A549 (cell line): Measurements from ENCODE around the gene CS. TPM values are rescaled to one million over a fixed set of nuclear protein-coding genes. Genes with fewer than 3 reads are reported as not detected.
"Not testable (repeated sequence)": the region's sequence is repeated elsewhere in the genome, so short reads cannot be mapped to it uniquely, and the experiment has no call there.

ENCODE experiments used
- ATAC-seq, 2 experiments: fragments of 200-7000 bp in 1 of 2; fragments of >200 bp in 1 of 2; cut with Nextera tagmentation in 1 of 2; cut with Tn5 transposase in 1 of 2; 3 replicates each; pipeline versions ENCODE4 v1.8.0 to v1.9.1; 2018 to 2020; ENCODE audit warnings: mild to moderate bottlenecking in 1 of 2, moderate library complexity in 1 of 2
- CTCF ChIA-PET: fragments of 300-600 bp; sonication (Branson Sonifier 250); formaldehyde crosslinking; extraction: SDS; loops from one replicate; lab custom pipeline; 2021; ENCODE audit warnings: antibody characterized with exemption, inconsistent platforms; lab: Yijun Ruan, JAX
- POLR2A ChIA-PET: fragments of 350-600 bp; formaldehyde crosslinking; extraction: SDS; loops from one replicate; lab custom pipeline; 2021; ENCODE audit warnings: antibody characterized with exemption, inconsistent platforms; lab: Yijun Ruan, JAX
- DNase-seq, 2 experiments: peaks; one replicate each; pipeline versions ENCODE4 v3.0.0 to v3.0.0-alpha.2; 2011 to 2016; ENCODE audit warnings: low read depth in 1 of 2, low spot score in 1 of 2
- FAIRE-seq: peaks from 2 replicates; lab custom pipeline; 2011; peaks lifted over from hg19 to GRCh38; lab: Jason Lieb, UNC
- H3K27ac ChIP-seq, 2 experiments: fragments of >200 bp; sonication (Bioruptor Twin); formaldehyde crosslinking; 3 replicates each; pipeline ENCODE4 v1.5.1; 2016 to 2017
- H3K4me1 ChIP-seq: fragments of >200 bp; sonication (Bioruptor Twin); formaldehyde crosslinking; 3 replicates; pipeline ENCODE4 v1.6.1; 2016
- H3K4me2 ChIP-seq: fragments of >200 bp; sonication (Bioruptor Twin); formaldehyde crosslinking; 3 replicates; pipeline ENCODE4 v1.6.1; 2016
- H3K4me3 ChIP-seq: fragments of >200 bp; sonication (Bioruptor Twin); formaldehyde crosslinking; 3 replicates; pipeline ENCODE4 v1.5.1; 2016
- H3K9me3 ChIP-seq: fragments of >200 bp; sonication (Bioruptor Twin); formaldehyde crosslinking; 3 replicates; pipeline ENCODE4 v1.6.1; 2016
- CEBPB ChIP-seq, 2 experiments: fragments of >200 bp in 1 of 2; sonication (Bioruptor Twin) in 1 of 2; formaldehyde crosslinking in 1 of 2; IDR thresholded peaks; 2 replicates each; pipeline ENCODE4 v1.6.1; 2012 to 2016
- CTCF ChIP-seq: fragments of >200 bp; sonication (Bioruptor Twin); formaldehyde crosslinking; IDR thresholded peaks from 3 replicates; pipeline ENCODE4 v1.5.1; 2016
- FOSL2 ChIP-seq, 2 experiments: fragments of 450-650 bp in 1 of 2; fragments of >200 bp in 1 of 2; sonication (Bioruptor Twin) in 1 of 2; formaldehyde crosslinking; IDR thresholded peaks; 2 replicates each; pipeline versions ENCODE4 v1.5.0 to v1.6.1; 2016 to 2020; ENCODE audit warnings: mild to moderate bottlenecking in 1 of 2, moderate library complexity in 1 of 2
- FOXS1 ChIP-seq: fragments of 250-450 bp; sonication (Bioruptor Pico); IDR thresholded peaks from 2 replicates; pipeline ENCODE4 v1.5.0; 2020; ENCODE audit warnings: mild to moderate bottlenecking, moderate library complexity
- HOXB13 ChIP-seq: fragments of 250-450 bp; sonication (Bioruptor Pico); IDR thresholded peaks from 2 replicates; pipeline ENCODE4 v1.5.0; 2020; ENCODE audit warnings: low read depth, mild to moderate bottlenecking, moderate library complexity
- JUN ChIP-seq, 2 experiments: fragments of >200 bp; sonication (Bioruptor Twin); formaldehyde crosslinking; IDR thresholded peaks; 2 replicates in 1 of 2; 3 replicates in 1 of 2; pipeline ENCODE4 v1.6.1; 2016 to 2017
- JUNB ChIP-seq: fragments of >200 bp; sonication (Bioruptor Twin); formaldehyde crosslinking; IDR thresholded peaks from 2 replicates; pipeline ENCODE4 v1.6.1; 2016
- KDM5A ChIP-seq: fragments of 200-600 bp; sonication (generic); IDR thresholded peaks from 2 replicates; pipeline ENCODE4 v1.6.1; 2016; ENCODE audit warnings: antibody characterized with exemption, mild to moderate bottlenecking
- MAFK ChIP-seq: fragments of 450-650 bp; IDR thresholded peaks from 2 replicates; pipeline ENCODE4 v1.6.1; 2014; ENCODE audit not compliant: partially characterized antibody
- MAX ChIP-seq: IDR thresholded peaks from 2 replicates; pipeline ENCODE4 v1.6.1; 2012
- NPAS2 ChIP-seq: fragments of 250-450 bp; sonication (Bioruptor Pico); IDR thresholded peaks from 2 replicates; pipeline ENCODE4 v1.8.0; 2022; ENCODE audit warnings: mild to moderate bottlenecking, moderate library complexity, borderline replicate concordance
- POLR2A ChIP-seq: IDR thresholded peaks from 2 replicates; pipeline ENCODE4 v1.6.1; 2012; ENCODE audit warnings: mild to moderate bottlenecking, low read length
- RARB ChIP-seq: fragments of 250-450 bp; sonication (Bioruptor Pico); IDR thresholded peaks from 2 replicates; pipeline ENCODE4 v1.8.0; 2021; ENCODE audit warnings: mild to moderate bottlenecking, moderate library complexity
- RCOR1 ChIP-seq: fragments of 150-350 bp; IDR thresholded peaks from 2 replicates; pipeline ENCODE4 v1.6.1; 2014; ENCODE audit warnings: antibody characterized with exemption, low read length, low read depth
- RFX5 ChIP-seq: fragments of 450-650 bp; IDR thresholded peaks from 2 replicates; pipeline ENCODE4 v1.7.1; 2014; ENCODE audit warnings: antibody characterized with exemption, mild to moderate bottlenecking, moderate library complexity
- TP53 ChIP-seq: fragments of 250-450 bp; sonication (Bioruptor Pico); IDR thresholded peaks from 2 replicates; pipeline ENCODE4 v1.5.0; 2021; ENCODE audit warnings: mild to moderate bottlenecking, moderate library complexity
- WGBS: methylation state at CpG from one replicate; pipeline ENCODE4 v1.1.6; 2017; ENCODE audit errors: missing lambda C conversion rate; 5-methylcytosine and 5-hydroxymethylcytosine counted together
- polyA plus RNA-seq, 4 experiments: library from polyadenylated mRNA; depleted of rRNA in 3 of 4; stranded (reverse); fragments of >200 nt; fragmentation: RNase III in 1 of 4; extraction: RNeasy Plus Mini Kit Qiagen cat#74134 plus additional on column Dnase treatment in 1 of 4; gene quantifications; 2 replicates in 3 of 4; 3 replicates in 1 of 4; pipeline ENCODE4 v1.2.3, GENCODE V29; 2011 to 2017

Gene CS
- polyA plus RNA-seq, 2 of the 4 experiments (the other 2 are of a cell fraction) = 146 to 223 TPM

GRCh38 chr12:56288705-56289387, 11.3 kb downstream of the CS start (continued):
- no peak for TF ChIP-seq MAFK
- TF ChIP-seq HOXB13 (CRISPR knock-in tag) = no peak
- no peak for TF ChIP-seq POLR2A
- no peak for TF ChIP-seq FOXS1 (CRISPR knock-in tag)
- no peak for TF ChIP-seq JUNB
- no peak for TF ChIP-seq FOSL2 (IDR thresholded peaks at IDR 0.05)
- no peak for TF ChIP-seq FOSL2 (CRISPR knock-in tag; IDR thresholded peaks at IDR 0.05)
- TF ChIP-seq TP53 (CRISPR knock-in tag) = no peak

GRCh38 chr12:56286044-56286830, 13.9 kb downstream of the CS start:
- 0 out of 5 replicates have a peak, but pooled peaks of 1 of the 2 experiments have one; percentile 16 for TF ChIP-seq JUN (IDR thresholded peaks at IDR 0.05)
- no peak for TF ChIP-seq RARB (CRISPR knock-in tag)
- peak; percentile 63 to 73; a peak in 3 of 4 replicates for TF ChIP-seq CEBPB (IDR thresholded peaks at IDR 0.05)
- FAIRE-seq = no peak
- POLR2A ChIA-PET = interaction anchor here (1.5 kb wide), 1 partner anchor 20 kb away, joined by 6 read pairs; no protein-coding TSS in a partner anchor

GRCh38 chr12:56284263-56284662, 15.9 kb downstream of the CS start:
- DNase-seq, FAIRE-seq, H3K4me3 ChIP-seq, H3K9me3 ChIP-seq, ATAC-seq, H3K4me2 ChIP-seq, H3K27ac ChIP-seq: not testable (repeated sequence)
- CTCF ChIA-PET = interaction anchor here (0.7 to 4.8 kb wide), 3 partner anchors 16 to 78 kb away, joined by 3 to 36 read pairs (median 22); partner anchors contain the start of genes ANKRD52 and COQ10A
- H3K4me1 ChIP-seq = peaks cover 32% of the 10 kb centered on the region
- POLR2A ChIA-PET = interaction anchor here (1.0 kb wide), 1 partner anchor 17 kb away, joined by 3 read pairs; the partner anchor contains the start of gene COQ10A
- 91% methylated on average over 5 of the region's 5 CpGs for WGBS

More at GRCh38 chr12:56286044-56286830, 13.9 kb downstream of the CS start:
- CTCF ChIA-PET = interaction anchor here (0.9 to 4.8 kb wide), 8 partner anchors 10 to 178 kb away, joined by 3 to 36 read pairs (median 6); partner anchors contain the start of genes ANKRD52, COQ10A, RNF41 and SMARCC2
- ATAC-seq (peak; percentile 37 to 42; a peak in 5 of 6 replicates), DNase-seq (no peak)
- H3K4me1 ChIP-seq = peaks cover 32% of the 10 kb centered on the region
- 0 out of 3 replicates have a peak overlapping the region, but pooled peaks have one; percentile 1 for H3K4me3 ChIP-seq
- 14% methylated on average over 4 of the region's 4 CpGs for WGBS
- H3K9me3 ChIP-seq = no peaks in the 10 kb centered on the region
- H3K4me2 ChIP-seq = peak overlapping the region; percentile 66
- peak overlapping the region; percentile 48 to 70; a peak in 4 of 6 replicates for H3K27ac ChIP-seq

- FAIRE-seq = no peak
- H3K9me3 ChIP-seq = no peaks in the 10 kb centered on the region
- 85% methylated on average over 2 of the region's 2 CpGs for WGBS
- no peak overlapping the region for H3K4me2 ChIP-seq
- no peak overlapping the region for H3K27ac ChIP-seq
- peaks cover 25% of the 10 kb centered on the region for H3K4me1 ChIP-seq
- no peak for ATAC-seq
- H3K4me3 ChIP-seq = no peak overlapping the region
- ChIA-PET POLR2A (interaction anchor here (1.5 kb wide), 1 partner anchor 16 kb away, joined by 9 read pairs; the partner anchor contains the start of gene COQ10A), CTCF (interaction anchor here (1.2 to 1.6 kb wide), 3 partner anchors 9 to 24 kb away, joined by 3 to 4 read pairs (median 4); partner anchors contain the start of genes ANKRD52 and COQ10A)
- TF ChIP-seq KDM5A (no peak), CTCF (no peak), MAX (no peak), RARB (CRISPR knock-in tag) (no peak), RCOR1 (no peak), NPAS2 (no peak), RFX5 (no peak), HOXB13 (CRISPR knock-in tag) (no peak), MAFK (peak; percentile 94)
- no peak for DNase-seq
Measured at GRCh38 chr12:56282579-56282978, 17.6 kb downstream of the CS start.
